Measurements from ENCODE around the gene PAX2.
A peak's percentile ranks its signal among the peaks of the same experiment; 100 is the strongest.
"Not testable (repeated sequence)": the region's sequence is repeated elsewhere in the genome, so short reads cannot be mapped to it uniquely, and the experiment has no call there.

The PAX2 gene

DNA sequence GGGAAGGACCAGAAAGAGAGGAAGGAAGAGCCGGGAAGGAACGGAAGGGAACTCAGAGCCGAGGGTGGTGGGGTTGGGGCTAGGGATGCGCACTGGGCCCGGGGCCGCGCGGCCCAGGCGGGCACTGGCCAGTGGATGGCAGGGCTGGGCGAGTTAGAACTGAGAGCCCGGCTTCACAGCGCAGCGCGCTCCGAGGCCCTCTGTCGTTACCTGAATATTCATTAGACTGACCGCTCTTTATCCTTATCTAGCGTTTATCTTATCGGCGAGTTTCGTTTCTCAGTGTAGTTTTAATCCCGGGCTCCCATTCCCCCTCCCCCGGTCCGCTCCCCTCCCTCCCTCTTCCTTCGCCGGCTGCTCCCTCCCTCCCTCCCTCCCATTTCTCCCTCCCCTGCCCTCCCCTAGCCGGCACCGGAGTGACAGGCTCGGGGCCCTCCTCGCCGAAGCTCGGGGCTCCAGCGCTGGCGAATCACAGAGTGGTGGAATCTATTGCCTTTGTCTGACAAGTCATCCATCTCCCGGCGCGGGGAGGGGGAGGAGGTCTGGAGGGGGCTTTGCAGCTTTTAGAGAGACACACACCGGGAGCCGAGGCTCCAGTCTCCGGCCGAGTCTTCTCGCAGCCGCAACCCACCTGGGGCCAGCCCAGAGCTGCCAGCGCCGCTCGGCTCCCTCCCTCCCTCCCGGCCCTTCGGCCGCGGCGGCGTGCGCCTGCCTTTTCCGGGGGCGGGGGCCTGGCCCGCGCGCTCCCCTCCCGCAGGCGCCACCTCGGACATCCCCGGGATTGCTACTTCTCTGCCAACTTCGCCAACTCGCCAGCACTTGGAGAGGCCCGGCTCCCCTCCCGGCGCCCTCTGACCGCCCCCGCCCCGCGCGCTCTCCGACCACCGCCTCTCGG is at the start of gene PAX2:
TSS of gene PAX2 (plus strand) at position 596 of the 895 bp plus-strand sequence. CDS start 679 bp downstream, outside the sequence.
- ATAC-seq = no peak

- ATAC-seq = peak; percentile 69 to 75
Measured at GRCh38 chr10:100696477-100696901, 48.9 kb upstream of the PAX2 start.

DNA sequence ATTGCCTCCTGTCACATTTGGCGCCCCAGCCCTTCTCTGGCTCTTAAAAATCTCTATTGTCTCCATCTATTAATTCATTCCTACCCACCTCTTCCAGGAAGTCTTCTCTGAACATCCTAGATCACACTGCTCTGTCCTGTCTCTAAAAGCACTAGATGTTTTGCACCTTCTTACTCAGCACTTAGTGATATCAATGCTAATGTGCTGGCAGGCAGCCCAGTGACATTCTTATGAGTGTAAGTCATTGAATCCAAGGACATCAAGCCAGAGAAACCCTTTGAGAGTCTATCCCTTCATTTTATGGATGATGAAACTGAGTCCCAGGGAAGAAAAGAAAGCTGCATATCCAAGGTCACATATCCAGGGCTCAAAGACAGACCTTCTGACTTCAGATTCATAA is 48.3 kb upstream of the PAX2 start:
- ATAC-seq = peak in 1 of 2 donors; percentile 21

GRCh38 chr10:100697631-100698030 is 47.8 kb upstream of the PAX2 start:
- ATAC-seq = no peak

DNA sequence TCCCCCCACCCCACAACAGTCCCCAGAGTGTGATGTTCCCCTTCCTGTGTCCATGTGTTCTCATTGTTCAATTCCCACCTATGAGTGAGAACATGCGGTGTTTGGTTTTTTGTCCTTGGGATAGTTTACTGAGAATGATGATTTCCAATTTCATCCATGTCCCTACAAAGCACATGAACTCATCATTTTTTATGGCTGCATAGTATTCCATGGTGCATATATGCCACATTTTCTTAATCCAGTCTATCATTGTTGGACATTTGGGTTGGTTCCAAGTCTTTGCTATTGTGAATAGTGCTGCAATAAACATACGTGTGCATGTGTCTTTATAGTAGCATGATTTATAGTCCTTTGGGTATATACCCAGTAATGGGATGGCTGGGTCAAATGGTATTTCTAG is 43.7 kb upstream of the PAX2 start:
- not testable (repeated sequence) for ATAC-seq

DNA sequence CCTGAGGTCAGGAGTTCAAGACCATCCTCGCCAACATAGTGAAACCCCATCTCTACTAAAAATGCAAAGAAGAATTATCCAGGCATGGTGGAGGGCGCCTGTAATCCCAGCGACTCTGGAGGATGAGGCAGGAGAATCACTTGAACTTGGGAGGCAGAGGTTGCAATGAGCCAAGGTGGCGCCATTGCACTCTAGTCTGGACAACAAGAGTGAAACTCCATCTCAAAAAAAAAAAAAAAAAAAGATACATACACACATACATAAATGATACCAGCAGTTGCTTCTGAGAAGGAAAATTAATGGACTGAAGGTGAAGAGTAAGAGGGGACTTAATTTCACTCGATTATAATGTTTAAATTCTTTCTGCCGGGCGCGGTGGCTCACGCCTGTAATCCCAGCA is 40.2 kb upstream of the PAX2 start:
- no peak for ATAC-seq

GRCh38 chr10:100707261-100707848 is 38.0 kb upstream of the PAX2 start:
- ATAC-seq = no peak

DNA sequence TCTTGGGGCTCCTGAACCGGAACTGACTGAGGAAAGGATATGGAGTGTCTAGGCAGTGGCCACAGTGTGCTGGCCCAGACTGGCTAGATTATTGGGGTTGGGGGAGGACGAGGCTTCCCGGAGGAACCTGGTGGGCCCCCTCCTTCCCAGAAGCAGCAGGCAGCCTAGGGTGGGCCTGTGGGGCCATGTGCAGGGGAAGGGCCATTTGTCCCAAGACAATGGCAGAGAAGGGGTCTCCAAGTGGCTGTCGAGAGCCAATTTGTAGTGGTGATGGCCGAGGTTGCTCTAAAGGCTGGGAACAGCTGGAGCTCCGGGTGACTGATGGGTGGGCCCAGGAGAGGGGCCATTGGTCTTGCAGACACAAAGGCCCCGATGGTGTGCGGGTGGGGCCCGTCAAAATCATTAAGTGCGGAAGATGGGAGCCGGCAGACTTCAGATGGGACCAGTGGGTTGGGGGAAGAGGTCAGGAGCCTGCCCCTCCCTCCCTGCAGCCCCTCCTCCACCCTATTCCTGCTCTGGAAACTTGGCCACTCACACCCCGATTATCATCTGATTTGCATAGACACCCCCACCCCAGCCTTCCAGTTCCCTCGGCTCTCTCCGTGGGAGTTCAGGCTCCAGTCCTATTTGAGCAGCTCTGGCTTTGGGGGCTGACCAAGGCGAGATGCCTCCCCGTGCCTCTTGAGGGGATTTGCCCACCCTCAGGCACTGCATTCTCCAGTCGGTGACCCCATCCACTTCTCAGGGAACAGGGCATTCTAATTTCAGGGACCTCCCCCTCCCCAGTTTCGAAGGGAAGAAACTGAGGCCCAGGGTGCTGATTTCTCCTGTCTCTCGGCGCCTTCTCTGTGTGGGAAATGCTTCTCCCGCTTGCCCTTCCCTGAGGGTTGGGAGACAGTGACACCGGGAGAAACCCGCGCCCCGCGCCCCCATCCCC is 36.0 kb upstream of the PAX2 start:
- no peak for ATAC-seq

DNA sequence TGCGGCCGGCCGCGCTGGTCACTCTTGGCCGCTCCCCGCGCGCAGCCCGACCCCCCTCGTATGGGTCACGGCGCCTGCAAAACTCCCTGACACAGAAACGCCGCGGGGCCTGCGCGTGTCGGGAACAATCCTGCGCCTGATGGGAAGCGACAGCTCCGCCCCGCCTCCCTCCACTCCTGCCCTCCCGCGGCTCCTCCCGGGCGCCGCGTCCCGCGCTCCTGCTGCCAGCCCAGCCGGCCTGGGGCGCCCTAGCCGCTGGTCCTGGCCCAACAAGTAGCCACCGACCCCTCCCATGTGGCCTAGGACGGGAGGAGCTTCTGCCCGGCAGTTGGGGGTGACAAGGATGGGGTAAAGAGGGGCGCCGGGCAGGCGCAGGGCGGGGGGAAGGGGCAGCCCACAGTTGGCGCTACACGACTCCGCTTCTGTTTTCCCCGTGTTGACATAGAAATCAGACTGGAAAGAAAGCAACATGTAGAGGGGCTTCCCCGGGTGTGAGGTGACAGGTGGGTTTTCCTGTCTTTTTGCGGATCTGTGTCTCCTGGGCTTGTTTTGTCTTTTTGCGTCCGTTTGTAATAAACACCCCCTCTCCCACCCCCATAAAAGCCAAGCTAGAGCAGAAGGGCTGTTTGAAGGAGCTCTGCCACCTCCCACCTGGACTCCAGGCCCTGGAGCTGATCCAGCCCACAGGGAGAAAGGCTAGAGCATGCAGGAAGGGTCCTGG is 35.1 kb upstream of the PAX2 start:
- no peak for ATAC-seq

- no peak for ATAC-seq
Measured at GRCh38 chr10:100713049-100713858, 32.1 kb upstream of the PAX2 start.

DNA sequence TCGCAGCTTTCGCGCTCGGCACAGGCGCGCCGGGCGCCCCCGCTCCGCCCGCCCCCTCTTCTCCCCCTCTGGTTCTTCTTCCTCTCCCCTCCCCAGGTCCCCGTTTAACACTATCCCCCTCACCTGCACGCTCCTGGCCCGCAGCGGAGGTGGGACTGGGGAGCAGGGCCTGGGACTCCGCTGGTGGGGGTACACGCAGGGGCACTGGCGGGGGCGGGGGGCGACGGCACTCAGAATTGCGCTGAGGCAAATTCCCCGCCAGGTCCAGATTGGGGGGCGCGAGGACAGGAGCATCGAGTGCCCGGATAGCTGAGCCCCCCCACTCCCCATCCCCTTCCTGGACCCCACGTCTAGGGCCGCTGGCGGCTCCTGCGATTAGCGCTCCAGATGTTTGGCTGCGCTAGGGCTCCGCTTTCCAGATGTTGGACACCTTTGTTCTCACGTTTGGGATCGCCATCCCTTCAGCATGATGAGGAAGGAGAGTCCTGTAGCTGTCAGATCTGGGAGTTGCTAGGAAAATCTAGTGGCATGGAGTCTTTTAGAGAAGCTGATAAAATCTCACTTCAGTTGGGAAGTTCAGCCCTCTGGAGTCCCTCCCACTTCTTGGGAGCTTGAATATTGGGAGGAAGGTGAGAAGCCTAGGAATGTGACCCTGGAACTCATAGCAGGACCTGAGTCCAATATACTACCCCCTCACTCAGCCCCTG is 31.4 kb upstream of the PAX2 start:
- no peak for ATAC-seq

DNA sequence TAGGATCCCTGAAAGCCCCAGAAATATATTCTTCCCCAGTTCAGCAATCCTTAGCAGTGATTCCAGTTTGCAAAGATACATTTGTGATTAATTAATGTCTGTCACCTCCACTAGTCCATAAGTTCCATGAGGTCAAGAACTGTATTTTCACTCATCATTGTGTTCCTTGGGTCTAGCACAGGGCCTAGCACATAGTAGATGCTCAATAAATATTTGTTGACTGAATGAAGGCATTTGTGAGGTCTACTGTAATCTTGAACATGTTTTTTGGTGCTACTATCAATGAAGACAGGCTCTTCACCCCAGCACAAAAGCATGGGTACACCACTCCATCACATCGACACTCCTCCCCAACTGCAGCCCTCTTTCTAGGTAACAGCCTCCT is 30.8 kb upstream of the PAX2 start:
- ATAC-seq = no peak

DNA sequence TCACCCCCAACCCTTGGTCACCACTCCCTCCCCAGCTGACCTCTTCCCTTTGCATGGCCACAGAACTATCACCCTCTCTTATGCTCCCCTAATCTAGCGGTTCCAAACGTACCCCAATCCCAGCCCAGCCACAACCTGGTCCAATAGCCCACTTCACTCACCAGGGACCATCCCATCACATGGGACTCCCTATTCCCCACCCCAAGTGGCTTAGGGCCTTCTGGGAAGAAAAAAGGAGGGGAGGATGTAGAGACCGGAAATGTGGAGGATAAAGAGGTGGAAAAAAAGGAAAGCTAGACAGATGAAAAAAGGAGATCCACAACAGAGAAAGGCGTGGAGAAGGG is 30.3 kb upstream of the PAX2 start:
- ATAC-seq = no peak

DNA sequence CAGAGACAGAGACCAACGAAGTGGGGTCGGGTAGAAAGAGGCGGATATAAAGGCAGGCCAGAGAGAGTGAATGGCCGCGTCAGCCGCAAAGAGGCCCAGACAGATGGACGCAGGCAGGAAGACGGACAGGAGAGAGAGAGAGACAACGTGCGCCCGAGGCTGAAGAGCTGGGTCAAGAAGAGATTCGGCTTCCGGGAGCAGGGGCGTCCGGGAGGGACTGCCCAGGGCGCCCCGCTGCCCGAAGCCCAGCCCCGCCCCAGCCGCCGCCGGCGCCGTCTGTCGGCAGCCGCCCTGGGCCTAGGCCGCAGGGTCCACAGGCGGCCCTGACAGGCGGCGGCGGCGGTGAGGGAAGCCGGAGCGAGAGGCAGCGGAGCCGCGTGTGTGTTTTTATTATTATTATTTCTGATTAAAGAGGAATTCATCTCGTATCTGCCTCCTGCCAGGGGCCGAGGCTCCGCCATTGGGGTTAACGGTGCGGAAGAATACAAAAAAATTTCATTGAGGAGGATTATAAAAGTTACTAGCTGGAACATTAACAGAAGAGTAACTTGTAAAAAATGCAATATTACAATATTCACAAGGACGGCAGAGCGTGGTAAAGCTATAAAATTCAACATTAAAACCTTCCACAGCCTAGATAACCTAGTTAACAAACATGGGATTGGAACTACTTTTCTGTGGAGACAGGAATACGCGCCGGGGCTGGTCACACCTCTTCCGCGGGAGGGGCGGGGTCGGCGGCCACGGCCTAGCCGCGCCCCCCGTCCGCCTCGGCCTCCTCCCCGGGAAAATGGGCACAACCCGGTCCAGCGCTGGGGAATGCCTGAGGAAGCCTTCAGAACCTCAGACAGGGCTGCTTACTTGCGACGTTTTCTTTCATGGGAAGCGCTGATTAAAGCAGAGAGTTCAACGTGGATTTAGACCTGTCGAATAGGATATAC is 29.7 kb upstream of the PAX2 start:
- no peak for ATAC-seq

GRCh38 chr10:100717166-100717565 is 28.2 kb upstream of the PAX2 start:
- no peak for ATAC-seq

DNA sequence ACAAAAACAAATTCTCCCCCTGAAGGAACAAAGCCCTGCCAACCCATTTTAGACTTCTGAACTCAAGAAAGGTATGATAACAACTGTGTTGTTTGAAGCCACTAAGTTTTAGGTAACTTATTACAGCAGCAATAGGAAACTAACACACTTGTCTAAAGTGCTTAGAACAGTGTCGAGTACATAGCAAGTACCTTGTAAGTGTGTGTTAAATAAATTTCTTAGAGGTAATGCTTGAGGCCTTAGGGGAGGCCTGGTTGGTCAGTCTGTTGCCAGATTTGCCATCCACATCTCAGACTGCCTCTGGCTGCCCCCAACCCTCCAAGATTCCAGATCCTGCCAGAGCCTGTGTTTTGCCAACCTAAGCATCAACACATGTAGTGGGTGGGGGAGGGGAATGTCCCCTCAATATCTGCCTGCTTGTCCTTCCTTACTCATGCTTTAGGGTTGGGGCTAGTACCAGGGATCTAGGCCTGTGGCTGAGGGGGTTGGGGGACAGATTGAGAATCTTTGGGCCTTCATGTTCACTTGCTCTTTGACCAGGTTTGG is 27.1 kb upstream of the PAX2 start:
- no peak for ATAC-seq

- ATAC-seq = no peak
Measured at GRCh38 chr10:100723180-100723579, 22.2 kb upstream of the PAX2 start.

- ATAC-seq = no peak
Measured at GRCh38 chr10:100723770-100724530, 21.4 kb upstream of the PAX2 start.

GRCh38 chr10:100724531-100725027 is 20.8 kb upstream of the PAX2 start:
- no peak for ATAC-seq

Data from activated CD4-positive, CD25-positive, alpha-beta regulatory T cell treated with anti-CD3 and anti-CD28 coated beads, Interleukin-2, amount 50 U/mL, for 24 hours (primary cell).